ENCODE measurements around the gene CYP4B1.
"Not testable (repeated sequence)": the region's sequence is repeated elsewhere in the genome, so short reads cannot be mapped to it uniquely, and the experiment has no call there.

Gene CYP4B1

DNA sequence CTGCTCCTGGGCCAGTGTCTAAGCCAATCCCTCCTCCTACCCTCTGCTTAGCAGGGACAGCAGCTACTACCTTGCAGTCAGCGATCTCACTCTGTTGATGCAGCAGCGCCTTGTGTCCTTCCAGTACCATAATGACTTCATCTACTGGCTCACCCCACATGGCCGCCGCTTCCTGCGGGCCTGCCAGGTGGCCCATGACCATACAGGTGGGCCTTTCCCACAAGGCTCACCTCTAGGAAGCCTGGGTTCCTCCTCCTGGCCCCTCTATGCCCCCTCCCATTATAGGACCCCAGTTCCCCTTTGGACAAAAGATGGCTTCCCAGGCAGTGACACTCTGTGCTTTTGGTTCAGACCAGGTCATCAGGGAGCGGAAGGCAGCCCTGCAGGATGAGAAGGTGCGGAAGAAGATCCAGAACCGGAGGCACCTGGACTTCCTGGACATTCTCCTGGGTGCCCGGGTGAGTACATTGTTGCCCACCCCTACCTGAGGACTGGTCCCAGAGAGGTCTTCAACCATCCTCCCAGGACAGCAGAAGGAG is 15.1 kb downstream of the CYP4B1 start:
- DNase-seq (ENCODE audit: low read depth in 4 of 4, low spot score in 1 of 4): no peak

DNA sequence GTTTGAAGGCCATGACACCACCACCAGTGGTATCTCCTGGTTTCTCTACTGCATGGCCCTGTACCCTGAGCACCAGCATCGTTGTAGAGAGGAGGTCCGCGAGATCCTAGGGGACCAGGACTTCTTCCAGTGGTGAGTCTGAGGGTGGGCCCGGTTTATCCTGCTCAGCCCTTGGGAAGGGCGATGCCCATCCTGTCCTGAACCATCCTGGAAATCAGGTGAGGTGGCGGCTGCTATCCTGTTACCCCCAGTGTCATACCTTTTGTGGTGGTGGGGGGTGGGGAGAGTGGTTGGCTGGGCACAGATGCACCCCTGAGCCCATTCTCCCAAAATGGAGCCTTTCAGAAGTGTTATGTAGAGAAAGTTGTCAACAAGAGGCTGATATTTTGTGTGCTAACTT is 16.3 kb downstream of the CYP4B1 start:
- DNase-seq (ENCODE audit: low read depth in 4 of 4, low spot score in 1 of 4): no peak

DNA sequence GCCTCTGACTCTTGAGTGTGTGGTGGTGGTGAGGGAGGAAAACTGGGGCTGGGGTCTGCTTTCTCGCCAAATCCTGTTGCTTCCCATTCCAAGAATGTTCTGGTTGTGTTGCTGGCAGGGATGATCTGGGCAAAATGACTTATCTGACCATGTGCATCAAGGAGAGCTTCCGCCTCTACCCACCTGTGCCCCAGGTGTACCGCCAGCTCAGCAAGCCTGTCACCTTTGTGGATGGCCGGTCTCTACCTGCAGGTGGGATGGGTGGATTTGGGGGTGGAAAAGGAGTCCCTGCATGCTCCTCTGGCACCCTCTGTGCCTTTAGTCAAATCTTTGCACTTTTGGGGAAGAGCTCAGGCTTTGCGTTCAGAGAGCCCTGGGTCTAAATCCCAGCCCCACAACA is 18.1 kb downstream of the CYP4B1 start:
- no peak for DNase-seq (ENCODE audit: low read depth in 4 of 4, low spot score in 1 of 4)

DNA sequence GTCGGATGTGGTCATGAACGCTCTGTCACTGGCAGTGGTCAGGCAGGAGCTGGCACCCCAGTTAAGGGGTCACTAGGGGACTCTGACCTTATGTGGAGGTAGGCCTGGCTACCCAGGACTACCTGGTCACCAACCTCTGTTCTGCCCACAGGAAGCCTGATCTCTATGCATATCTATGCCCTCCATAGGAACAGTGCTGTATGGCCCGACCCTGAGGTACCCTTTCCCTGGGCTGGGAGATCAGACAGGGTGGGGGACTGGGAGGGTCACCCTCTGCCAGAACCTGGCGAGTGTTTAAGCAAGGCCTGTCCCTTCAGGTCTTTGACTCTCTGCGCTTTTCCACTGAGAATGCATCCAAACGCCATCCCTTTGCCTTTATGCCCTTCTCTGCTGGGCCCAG is 19.0 kb downstream of the CYP4B1 start:
- no peak for DNase-seq (ENCODE audit: low read depth in 4 of 4, low spot score in 1 of 4)

DNA sequence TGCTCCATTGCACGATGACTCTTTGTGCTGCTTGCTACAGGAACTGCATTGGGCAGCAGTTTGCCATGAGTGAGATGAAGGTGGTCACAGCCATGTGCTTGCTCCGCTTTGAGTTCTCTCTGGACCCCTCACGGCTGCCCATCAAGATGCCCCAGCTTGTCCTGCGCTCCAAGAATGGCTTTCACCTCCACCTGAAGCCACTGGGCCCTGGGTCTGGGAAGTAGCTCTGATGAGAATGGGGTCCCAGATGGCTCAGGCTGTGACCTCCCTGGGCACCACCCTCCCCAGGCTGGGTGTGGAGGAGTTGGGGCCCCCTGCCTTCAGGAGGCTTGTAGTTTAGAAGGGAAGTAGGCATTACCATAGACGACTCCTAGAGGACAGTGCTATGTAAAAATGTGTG is 19.7 kb downstream of the CYP4B1 start:
- DNase-seq (ENCODE audit: low read depth in 4 of 4, low spot score in 1 of 4): no peak

DNA sequence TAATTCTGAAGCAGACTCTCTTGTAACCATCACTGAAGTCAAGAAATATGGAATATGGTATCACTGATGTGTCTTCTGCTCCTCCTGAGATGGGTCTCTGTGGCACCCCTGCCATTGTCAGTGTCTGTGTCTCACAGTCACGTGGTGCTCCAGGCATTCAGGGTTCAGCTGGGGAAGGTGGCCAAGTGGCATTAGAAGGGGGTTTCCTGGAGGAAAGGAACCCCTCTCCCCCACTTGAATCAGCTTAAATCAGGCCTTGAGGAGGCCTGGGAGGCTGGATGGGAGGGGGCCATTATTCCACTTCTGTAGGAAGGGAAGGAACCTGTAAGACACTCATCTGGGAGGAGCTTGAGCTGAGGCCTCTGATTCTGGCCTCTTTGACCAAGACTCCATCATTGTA is 20.5 kb downstream of the CYP4B1 start:
- no peak for DNase-seq (ENCODE audit: low read depth in 4 of 4, low spot score in 1 of 4)

DNA sequence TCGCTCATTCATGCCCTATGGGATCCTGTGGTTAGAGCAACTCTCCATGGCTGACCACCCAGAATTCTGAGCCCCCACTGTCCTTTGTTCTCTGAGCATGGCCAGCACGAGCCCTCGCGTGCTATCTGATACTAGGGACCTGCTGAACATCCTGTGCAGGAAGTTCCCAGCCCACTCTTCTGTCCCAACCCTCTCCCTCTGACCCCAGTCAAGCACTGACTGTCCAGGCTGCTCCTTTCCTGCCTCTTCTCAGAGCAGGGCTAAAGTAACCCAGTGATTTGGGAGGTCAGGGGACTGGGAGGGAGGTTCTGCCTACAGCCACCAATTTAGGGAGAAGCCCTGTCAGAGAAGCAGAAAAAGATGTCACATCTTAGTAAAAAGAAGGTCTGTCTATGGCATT is 21.2 kb downstream of the CYP4B1 start:
- DNase-seq (ENCODE audit: low read depth in 4 of 4, low spot score in 1 of 4): no peak

DNA sequence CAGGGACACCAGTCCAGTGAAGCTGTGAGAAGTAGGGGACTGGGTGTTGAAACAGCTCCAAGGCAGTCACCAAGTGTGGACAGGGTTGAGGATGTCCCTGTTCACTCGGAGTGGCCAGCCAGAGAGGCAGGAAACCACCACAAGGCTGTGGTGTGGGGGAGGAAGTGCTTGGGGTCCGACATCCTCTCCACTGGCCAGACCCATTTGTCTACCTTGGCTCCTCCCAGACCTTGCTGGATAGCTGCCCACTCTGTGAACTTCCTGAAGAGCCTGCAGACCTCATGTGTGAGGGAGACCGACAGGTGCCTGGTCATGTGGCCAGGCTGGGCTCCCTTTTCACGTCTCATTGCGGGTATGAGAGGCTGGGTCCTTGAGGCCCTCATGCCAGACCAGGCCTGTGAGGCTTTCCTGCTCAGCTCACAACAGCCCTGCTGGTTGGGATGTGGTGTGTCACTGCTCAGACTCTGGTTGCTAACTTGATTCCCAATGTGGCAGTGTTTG is 21.8 kb downstream of the CYP4B1 start:
- no peak for DNase-seq (ENCODE audit: low read depth in 4 of 4, low spot score in 1 of 4)

DNA sequence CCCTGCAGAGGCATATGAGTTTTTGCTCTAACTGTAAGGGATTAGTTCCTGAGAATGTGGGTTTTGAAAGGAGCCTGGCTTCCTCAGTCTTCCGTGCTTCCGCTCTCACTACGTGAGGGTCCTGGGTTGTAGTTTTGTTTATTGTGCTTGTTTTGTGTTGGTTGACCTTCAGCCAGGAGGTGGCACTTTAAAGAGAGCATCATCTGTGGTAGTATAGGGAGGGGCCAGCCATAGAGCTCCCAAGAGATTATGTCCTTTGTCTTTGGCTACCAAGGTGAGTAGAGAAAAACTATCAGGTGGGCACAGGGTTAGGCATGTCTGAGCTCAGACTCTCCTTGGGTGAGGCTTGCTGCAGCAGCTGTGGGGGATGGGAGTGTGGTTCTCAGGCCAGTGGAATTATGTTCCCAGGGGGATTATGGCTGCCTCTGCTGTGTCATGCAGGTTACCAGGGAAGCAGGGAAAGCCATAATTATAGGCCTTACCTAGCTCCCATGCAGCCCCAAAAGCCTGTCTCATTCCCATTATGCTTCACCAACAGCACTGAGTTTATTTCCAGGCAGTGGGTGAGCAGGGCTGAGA is 23.5 kb downstream of the CYP4B1 start:
- no peak for DNase-seq (ENCODE audit: low read depth in 4 of 4, low spot score in 1 of 4)

DNA sequence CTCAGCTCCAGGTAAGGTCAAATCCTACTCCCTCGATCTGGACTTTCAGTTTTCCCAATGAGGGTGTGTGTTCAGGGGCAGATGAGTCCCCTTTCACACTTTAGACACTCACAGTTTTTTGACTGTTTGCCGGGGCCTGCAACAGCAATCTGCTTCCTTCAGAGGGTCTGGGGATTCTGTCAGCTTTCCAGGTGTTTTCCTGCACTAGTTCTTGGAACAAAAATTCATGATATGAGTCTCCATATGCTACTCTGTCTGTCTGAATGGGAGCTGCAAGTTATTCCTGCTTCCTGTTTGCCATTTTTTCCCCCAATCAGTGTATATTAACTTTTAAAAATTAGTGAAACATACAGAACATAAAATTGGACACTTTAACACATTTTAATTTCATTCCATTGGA is 24.3 kb downstream of the CYP4B1 start:
- no peak for DNase-seq (ENCODE audit: low read depth in 4 of 4, low spot score in 1 of 4)

DNA sequence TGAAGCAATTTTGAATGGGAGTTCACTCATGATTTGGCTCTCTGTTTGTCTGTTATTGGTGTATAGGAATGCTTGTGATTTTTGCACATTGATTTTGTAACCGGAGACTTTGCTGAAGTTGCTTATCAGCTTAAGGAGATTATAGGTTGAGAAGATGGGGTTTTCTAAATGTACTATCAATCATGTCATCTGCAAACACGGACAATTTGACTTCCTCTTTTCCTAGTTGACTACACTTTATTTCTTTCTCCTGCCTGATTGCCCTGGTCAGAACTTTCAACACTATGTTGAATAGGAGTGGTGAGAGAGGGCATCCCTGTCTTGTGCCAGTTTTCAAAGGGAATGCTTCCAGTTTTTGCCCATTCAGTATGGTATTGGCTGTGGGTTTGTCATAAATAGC is 28.0 kb downstream of the CYP4B1 start:
- DNase-seq (ENCODE audit: low read depth in 4 of 4, low spot score in 1 of 4): not testable (repeated sequence)

DNA sequence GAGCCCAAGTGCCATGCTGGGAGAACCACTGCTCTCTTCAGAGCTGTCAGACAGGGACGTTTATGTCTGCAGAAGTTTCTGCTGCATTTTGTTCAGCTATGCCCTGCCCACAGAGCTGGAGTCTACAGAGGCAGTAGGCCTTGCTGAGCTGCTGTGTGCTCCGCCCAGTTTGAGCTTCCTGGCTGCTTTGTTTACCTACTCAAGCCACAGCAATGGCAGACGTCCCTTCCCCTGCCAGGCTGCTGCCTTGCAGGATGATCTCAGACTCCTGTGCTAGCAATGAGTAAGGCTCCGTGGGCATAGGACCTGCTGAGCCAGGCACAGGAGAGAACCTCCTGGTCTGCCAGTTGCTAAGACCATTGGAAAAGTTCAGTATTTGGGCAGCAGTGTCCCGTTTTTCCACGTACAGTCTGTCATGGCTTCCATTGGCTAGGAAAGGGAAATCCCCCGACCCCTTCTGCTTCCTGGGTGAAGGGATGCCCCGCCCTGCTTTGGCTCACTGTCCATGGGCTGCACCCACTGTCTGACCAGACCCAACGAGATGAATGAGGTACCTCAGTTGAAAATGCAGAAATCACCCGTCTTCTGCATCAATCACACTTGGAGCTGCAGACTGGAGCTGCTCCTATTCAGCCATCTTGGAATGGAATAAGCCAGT is 31.9 kb downstream of the CYP4B1 start:
- no peak for DNase-seq (ENCODE audit: low read depth in 4 of 4, low spot score in 1 of 4)

DNA sequence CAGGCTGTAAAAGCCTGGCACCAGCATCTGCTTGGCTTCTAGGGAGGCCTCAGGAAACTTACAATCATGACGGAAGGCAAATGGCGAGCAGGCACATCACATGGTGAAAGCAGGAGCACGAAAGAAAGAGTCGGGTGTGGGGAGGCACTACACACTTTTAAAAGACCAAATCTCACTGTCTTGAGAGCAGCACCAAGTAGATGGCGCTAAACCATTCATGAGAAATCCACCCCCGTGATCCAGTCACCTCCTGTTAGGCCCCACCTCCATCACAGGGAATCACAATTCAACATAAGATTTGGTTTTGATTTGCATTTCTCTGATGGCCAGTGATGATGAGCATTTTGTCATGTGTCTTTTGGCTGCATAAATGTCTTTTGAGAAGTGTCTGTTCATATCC is 36.6 kb downstream of the CYP4B1 start:
- not testable (repeated sequence) for DNase-seq (ENCODE audit: low read depth in 4 of 4, low spot score in 1 of 4)

DNA sequence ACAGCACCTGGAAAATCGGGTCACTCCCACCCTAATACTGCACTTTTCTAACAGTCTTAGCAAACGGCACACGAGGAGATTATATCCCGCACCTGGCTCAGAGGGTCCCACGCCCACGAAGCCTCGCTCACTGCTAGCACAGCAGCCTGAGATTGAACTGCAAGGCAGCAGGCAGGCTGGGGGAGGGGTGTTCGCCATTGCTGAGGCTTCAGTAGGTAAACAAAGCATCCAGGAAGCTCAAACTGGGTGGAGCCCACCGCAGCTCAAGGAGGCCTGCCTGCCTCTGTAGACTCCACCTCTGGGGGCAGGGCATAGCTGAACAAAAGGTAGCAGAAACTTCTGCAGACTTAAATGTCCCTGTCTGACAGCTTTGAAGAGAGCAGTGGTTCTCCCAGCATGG is 47.5 kb downstream of the CYP4B1 start:
- not testable (repeated sequence) for DNase-seq (ENCODE audit: low read depth in 4 of 4, low spot score in 1 of 4)

DNA sequence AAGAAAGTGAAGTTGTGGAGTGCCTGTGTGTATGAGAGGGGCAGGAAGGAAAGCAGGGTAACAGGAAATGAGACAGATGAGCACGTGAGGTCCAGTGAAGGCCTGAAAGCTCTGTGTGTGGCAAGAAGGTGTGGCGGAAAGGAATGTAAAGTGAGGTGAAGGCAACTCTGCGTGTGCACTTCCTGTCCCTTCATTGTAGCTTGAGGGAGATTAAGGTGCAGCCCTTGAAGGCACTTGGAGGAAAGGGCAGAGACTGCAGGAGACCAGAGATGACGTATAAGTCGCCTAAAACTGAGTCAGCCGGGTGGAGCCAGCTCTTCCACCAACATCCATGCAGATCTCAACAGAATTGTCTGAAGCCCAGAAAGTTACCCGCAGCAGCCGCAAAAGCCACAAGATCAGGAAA is 58.8 kb downstream of the CYP4B1 start:
- DNase-seq (ENCODE audit: low read depth in 4 of 4, low spot score in 1 of 4): not testable (repeated sequence)

DNA sequence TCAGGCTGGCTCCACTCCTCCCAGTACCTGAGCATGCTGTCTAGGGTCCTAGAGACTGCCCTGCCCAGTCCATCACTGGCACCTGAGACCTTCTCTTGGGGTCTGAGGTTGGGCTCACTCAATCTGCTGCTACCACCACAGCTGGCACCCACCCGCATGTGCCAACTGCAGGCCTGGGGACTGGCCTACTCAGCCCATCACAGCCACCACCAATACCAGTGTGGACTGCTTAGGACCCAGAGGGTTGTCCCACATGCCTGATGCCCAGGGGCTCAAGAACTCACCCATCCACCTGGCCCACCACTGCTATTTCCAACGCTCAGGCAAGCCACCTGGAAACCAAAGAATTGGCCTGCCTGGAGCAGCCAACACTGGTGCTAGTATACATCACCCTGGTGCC is 63.5 kb downstream of the CYP4B1 start:
- no peak for DNase-seq (ENCODE audit: low read depth in 4 of 4, low spot score in 1 of 4)

Measured in stimulated activated CD4-positive, alpha-beta T cell treated with anti-CD3 and anti-CD28 coated beads, Interleukin-1b, Interleukin-23, amount 100 ng/mL, for 24 hours (primary cell).